Measurements from ENCODE around the gene SPAG6.

SPAG6 gene

DNA sequence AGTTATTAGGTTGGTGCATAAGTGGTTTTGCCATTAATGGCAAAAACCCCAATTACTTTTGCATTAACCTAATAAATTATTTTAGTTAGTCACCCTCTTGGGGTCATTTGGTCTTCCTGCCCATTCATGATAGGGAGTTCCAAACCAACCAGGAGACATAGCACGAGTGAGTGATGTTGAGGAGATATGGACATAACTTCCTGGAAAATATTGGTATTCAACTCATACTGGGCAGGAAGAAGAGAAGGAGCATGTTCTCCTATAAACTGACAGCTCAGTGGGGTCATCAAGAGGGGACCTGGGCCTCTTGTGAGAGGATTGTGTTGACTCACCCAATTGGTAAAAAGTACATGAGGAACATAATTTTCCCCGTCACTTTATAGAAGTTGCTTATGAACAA, 23.7 kb downstream of the SPAG6 start:
- H3K27ac ChIP-seq, result no peak overlapping the region
- no peak for TF ChIP-seq ZFX (IDR thresholded peaks at IDR 0.05)
- TF ChIP-seq CTCF (conservative IDR thresholded peaks at IDR 0.05), result no peak

- TF ChIP-seq ZFX (IDR thresholded peaks at IDR 0.05), result no peak
- TF ChIP-seq CTCF (conservative IDR thresholded peaks at IDR 0.05), result no peak
- H3K27ac ChIP-seq, result no peak overlapping the region
Observed at GRCh38 chr10:22369434-22370072, 24.3 kb downstream of the SPAG6 start.

GRCh38 chr10:22370320-22370719, 25.0 kb downstream of the SPAG6 start:
- H3K27ac ChIP-seq, result no peak overlapping the region
- TF ChIP-seq CTCF (conservative IDR thresholded peaks at IDR 0.05), result no peak
- no peak for TF ChIP-seq ZFX (IDR thresholded peaks at IDR 0.05)

DNA sequence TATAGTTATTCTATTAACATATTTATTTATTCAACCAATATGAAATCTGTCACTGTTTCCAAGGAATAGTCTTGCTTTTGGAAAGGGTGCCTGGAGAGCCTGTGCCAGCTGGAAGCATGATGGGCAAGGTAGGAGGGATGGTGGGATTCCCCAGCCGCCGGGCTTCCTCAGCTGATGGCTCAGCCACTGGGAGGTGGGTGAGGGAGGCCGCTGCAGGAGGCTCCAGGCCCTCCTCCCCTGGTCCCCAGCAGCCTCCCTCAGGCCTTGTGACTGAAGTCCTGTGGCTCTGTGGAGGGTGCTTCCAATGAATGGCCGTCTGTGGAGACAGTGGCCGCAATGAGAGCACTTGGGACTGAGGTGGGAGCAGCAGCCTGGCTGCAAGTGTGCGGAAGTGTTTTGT, 27.0 kb downstream of the SPAG6 start:
- TF ChIP-seq CTCF (conservative IDR thresholded peaks at IDR 0.05) (no peak), ZFX (IDR thresholded peaks at IDR 0.05) (no peak)
- peak overlapping the region; percentile 71 for H3K27ac ChIP-seq

GRCh38 chr10:22372917-22373316, 27.6 kb downstream of the SPAG6 start:
- peak overlapping the region; percentile 71; the same call in 1 of the 2 replicates for H3K27ac ChIP-seq
- no peak for TF ChIP-seq CTCF (conservative IDR thresholded peaks at IDR 0.05)
- TF ChIP-seq ZFX (IDR thresholded peaks at IDR 0.05), result no peak

DNA sequence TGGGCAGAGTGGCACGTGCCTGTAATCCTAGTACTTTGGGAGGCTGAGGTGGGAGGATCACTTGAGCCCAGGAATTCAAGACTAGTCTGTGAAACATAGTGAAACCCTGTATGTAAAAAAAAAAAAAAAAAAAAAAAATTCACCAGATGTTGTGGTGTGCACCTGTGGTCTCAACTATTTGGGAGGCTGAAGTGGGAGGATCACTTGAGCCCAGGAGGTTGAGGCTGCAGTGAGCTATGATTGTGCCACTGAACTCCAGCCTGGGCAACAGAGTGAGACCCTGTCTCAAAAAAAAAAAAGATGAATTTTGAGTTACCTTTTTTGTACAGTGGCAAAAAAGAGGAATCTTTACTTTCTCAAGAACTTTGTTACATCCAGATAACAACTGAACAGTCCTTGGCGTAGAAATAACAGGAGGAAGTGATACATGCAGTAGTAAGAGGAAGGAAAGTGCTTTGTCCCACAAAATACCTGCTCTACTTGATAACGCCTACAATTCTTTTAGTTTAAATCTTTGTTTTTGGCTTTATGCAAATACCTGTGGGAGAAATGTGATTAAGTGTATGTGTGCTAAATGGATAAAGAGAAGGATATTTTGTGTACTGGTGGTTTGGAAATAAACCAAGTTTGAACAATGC, 29.3 kb downstream of the SPAG6 start:
- H3K27ac ChIP-seq, result no peak overlapping the region
- TF ChIP-seq CTCF (conservative IDR thresholded peaks at IDR 0.05) (no peak), ZFX (IDR thresholded peaks at IDR 0.05) (no peak)

DNA sequence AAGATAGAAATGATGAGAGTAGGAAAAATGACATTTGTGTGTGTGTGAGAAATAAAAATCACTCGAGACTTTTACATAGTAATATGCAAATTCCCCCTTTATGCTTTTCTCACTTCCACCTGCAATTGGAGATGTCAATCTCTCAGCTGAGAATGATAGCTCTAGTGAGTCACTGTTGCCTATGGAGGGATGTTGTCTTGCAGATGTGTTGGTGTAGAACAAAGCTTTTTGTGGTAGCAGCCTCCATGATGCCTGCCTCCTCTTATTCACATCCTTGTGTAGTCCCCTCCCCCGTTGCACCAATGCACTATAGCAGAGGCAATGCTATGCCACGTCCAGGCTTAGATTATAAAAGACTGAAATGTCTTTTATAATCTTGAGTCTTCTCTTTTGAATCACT, 33.8 kb downstream of the SPAG6 start:
- TF ChIP-seq CTCF (conservative IDR thresholded peaks at IDR 0.05) (no peak), ZFX (IDR thresholded peaks at IDR 0.05) (no peak)
- H3K27ac ChIP-seq, result no peak overlapping the region
